ENCODE results near the gene KCNMB2. TPM values are rescaled to one million over a fixed set of nuclear protein-coding genes. Genes with fewer than 3 reads are reported as not detected.
"Not testable (repeated sequence)": the region's sequence is repeated elsewhere in the genome, so short reads cannot be mapped to it uniquely, and the experiment has no call there.

The KCNMB2 gene
- polyA plus RNA-seq, 1 donor (not counting 4 experiments of a cell fraction or from before 2014, with no cell fraction given): not detected

GRCh38 chr3:178514401-178514800, 21.8 kb upstream of the KCNMB2 start:
- Histone ChIP-seq H3K9me1 (ENCODE audit: control insufficient read depth, extremely low read depth, insufficient read depth, low read length) (no peaks in the 10 kb centered on the region), H3K36me3 (ENCODE audit: control insufficient read depth in 2 of 2, extremely low read depth in 1 of 2, insufficient read depth in 2 of 2, low read length in 2 of 2) (no peaks in the 10 kb centered on the region), H3K4me3 (ENCODE audit: control insufficient read depth in 2 of 3, extremely low read depth in 1 of 3, insufficient read depth in 2 of 3, low read depth in 1 of 3, low read length in 3 of 3) (no peak overlapping the region), H3K79me2 (ENCODE audit: control insufficient read depth, insufficient read depth, low read length) (no peaks in the 10 kb centered on the region), H3K9me3 (ENCODE audit: control insufficient read depth, low read depth, low read length) (no peaks in the 10 kb centered on the region), H3K27ac (ENCODE audit: control insufficient read depth, insufficient read depth, low read length) (no peak overlapping the region), H3K4me2 (ENCODE audit: control insufficient read depth, extremely low read depth, insufficient read depth, low read depth, low read length) (no peak overlapping the region), H2AFZ (ENCODE audit: control insufficient read depth, low read length) (no peak overlapping the region), H3K4me1 (ENCODE audit: control insufficient read depth, extremely low read depth, insufficient read depth, low read length) (peaks cover 5% of the 10 kb centered on the region), H4K20me1 (ENCODE audit: control insufficient read depth, extremely low read depth, insufficient read depth, low read length) (no peaks in the 10 kb centered on the region), H3K27me3 (ENCODE audit: control insufficient read depth, extremely low read depth, insufficient read depth, low read length) (no peaks in the 10 kb centered on the region), H3K9ac (ENCODE audit: control insufficient read depth, extremely low read depth, insufficient read depth, low read length) (no peak overlapping the region)
- dilution Hi-C loops (cut with MboI; ENCODE audit: extremely low pct_ligation_motif_present, low sequenced_read_pairs): no loop called here
- DNase-seq (ENCODE audit: low read depth, low spot score) (no peak), FAIRE-seq (no peak)
- TF ChIP-seq EZH2 (IDR thresholded peaks at IDR 0.05; ENCODE audit: low read length): no peak
- TF ChIP-seq, protein P1, sequence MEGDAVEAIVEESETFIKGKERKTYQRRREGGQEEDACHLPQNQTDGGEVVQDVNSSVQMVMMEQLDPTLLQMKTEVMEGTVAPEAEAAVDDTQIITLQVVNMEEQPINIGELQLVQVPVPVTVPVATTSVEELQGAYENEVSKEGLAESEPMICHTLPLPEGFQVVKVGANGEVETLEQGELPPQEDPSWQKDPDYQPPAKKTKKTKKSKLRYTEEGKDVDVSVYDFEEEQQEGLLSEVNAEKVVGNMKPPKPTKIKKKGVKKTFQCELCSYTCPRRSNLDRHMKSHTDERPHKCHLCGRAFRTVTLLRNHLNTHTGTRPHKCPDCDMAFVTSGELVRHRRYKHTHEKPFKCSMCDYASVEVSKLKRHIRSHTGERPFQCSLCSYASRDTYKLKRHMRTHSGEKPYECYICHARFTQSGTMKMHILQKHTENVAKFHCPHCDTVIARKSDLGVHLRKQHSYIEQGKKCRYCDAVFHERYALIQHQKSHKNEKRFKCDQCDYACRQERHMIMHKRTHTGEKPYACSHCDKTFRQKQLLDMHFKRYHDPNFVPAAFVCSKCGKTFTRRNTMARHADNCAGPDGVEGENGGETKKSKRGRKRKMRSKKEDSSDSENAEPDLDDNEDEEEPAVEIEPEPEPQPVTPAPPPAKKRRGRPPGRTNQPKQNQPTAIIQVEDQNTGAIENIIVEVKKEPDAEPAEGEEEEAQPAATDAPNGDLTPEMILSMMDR (optimal IDR thresholded peaks at IDR 0.05 in 1 of 3, IDR thresholded peaks at IDR 0.05 in 1 of 3, conservative IDR thresholded peaks at IDR 0.05 in 1 of 3; ENCODE audit: extremely low read depth in 1 of 3, insufficient read depth in 2 of 3, low read length in 3 of 3): no peak

DNA sequence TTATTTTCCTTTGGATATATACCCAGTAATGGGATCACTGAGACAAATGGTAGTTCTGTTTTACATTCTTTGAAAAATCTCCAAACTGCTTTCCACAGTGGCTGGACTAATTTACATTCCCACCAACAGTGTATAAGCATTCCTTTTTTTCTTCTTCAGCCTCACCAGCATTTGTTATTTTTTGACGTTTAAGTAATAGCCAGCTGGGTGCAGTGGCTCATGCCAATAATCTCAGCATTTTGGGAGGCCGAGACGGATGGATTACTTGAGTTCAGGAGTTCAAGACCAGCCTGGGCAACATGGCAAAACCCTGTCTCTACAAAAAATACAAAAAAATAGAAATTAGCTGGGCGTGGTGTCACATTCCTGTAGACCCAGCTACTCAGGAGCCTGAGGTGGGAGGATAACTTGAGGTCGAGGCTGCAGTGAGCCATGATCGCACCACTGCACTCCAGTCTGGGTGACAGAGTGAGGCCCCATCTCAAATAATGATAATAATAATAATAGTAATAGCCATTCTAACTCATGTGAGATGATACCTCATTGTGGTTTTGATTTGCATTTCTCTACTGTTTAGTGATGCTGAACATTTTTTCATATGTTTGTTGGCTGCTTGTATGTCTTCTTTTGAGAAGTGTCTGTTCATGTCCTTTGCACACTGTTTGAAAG, 21.0 kb upstream of the KCNMB2 start:
- H3K4me2 ChIP-seq (ENCODE audit: control insufficient read depth, extremely low read depth, insufficient read depth, low read depth, low read length); H3K36me3 ChIP-seq (ENCODE audit: control insufficient read depth in 2 of 2, extremely low read depth in 1 of 2, insufficient read depth in 2 of 2, low read length in 2 of 2); H3K79me2 ChIP-seq (ENCODE audit: control insufficient read depth, insufficient read depth, low read length); H2AFZ ChIP-seq (ENCODE audit: control insufficient read depth, low read length); H3K9me1 ChIP-seq (ENCODE audit: control insufficient read depth, extremely low read depth, insufficient read depth, low read length); dilution Hi-C loops (cut with MboI; ENCODE audit: extremely low pct_ligation_motif_present, low sequenced_read_pairs); H3K9ac ChIP-seq (ENCODE audit: control insufficient read depth, extremely low read depth, insufficient read depth, low read length); H3K4me1 ChIP-seq (ENCODE audit: control insufficient read depth, extremely low read depth, insufficient read depth, low read length); H3K4me3 ChIP-seq (ENCODE audit: control insufficient read depth in 2 of 3, extremely low read depth in 1 of 3, insufficient read depth in 2 of 3, low read depth in 1 of 3, low read length in 3 of 3); FAIRE-seq; H3K27ac ChIP-seq (ENCODE audit: control insufficient read depth, insufficient read depth, low read length); DNase-seq (ENCODE audit: low read depth, low spot score); H4K20me1 ChIP-seq (ENCODE audit: control insufficient read depth, extremely low read depth, insufficient read depth, low read length); H3K9me3 ChIP-seq (ENCODE audit: control insufficient read depth, low read depth, low read length); H3K27me3 ChIP-seq (ENCODE audit: control insufficient read depth, extremely low read depth, insufficient read depth, low read length): not testable (repeated sequence)

All from keratinocyte (primary cell).